C4-2B (cell line): Measurements from ENCODE around the gene DLGAP1.

Experiments
- CTCF ChIP-seq: fragments of 450-650 bp; conservative IDR thresholded peaks from 2 replicates; pipeline ENCODE4 v1.5.1; 2017; ENCODE audit warnings: mild to moderate bottlenecking
- ZFX ChIP-seq: fragments of 450-650 bp; IDR thresholded peaks from 2 replicates; pipeline ENCODE4 v1.6.1; 2017

GRCh38 chr18:4445902-4446301 is 9.2 kb downstream of the DLGAP1 start:
- TF ChIP-seq CTCF: no peak
- TF ChIP-seq ZFX: no peak
